HCT116 (cell line): ENCODE measurements around the gene PPP1R12C.

Experiments
- ATF3 ChIP-seq: IDR thresholded peaks from 2 replicates; pipeline ENCODE4 v1.6.1; 2012
- CTCF ChIP-seq, 3 experiments: fragments of 200-600 bp in 1 of 3; sonication (generic) in 1 of 3; IDR thresholded peaks in 2 of 3; conservative IDR thresholded peaks in 1 of 3; 2 replicates each; pipeline ENCODE4 v1.5.1; 2012 to 2017; ENCODE audit warnings: low read depth in 2 of 3, low read length in 2 of 3, antibody characterized with exemption in 1 of 3, borderline replicate concordance in 1 of 3, control low read depth in 1 of 3, mild to moderate bottlenecking in 1 of 3, mixed read lengths in 1 of 3, mixed run types in 1 of 3, moderate library complexity in 1 of 3; ENCODE audit not compliant: insufficient read depth in 1 of 3
- EZH2 ChIP-seq: fragments of 200-600 bp; sonication (generic); IDR thresholded peaks from 2 replicates; pipeline ENCODE4 v1.6.1; 2017; ENCODE audit warnings: antibody characterized with exemption, mixed run types
- EZH2phosphoT487 ChIP-seq: fragments of 200-600 bp; IDR thresholded peaks from 2 replicates; pipeline ENCODE4 v1.6.1; 2018; ENCODE audit warnings: antibody characterized with exemption, borderline replicate concordance
- FOSL1 ChIP-seq: IDR thresholded peaks from 2 replicates; pipeline ENCODE4 v1.6.1; 2012; ENCODE audit warnings: low read depth
- JUND ChIP-seq: IDR thresholded peaks from 2 replicates; pipeline ENCODE4 v1.6.1; 2012
- MAX ChIP-seq: IDR thresholded peaks from 2 replicates; pipeline ENCODE4 v1.6.1; 2012
- POLR2A ChIP-seq: IDR thresholded peaks from 2 replicates; pipeline ENCODE4 v1.7.0; 2011; ENCODE audit warnings: borderline replicate concordance; ENCODE audit not compliant: insufficient read depth, insufficient read length; ENCODE audit errors: extremely low read depth
- POLR2AphosphoS5 ChIP-seq: IDR thresholded peaks from 2 replicates; pipeline ENCODE4 v1.6.1; 2011; ENCODE audit warnings: mild to moderate bottlenecking, low read depth, low read length, moderate library complexity
- RAD21 ChIP-seq: IDR thresholded peaks from 2 replicates; pipeline ENCODE4 v1.6.1; 2012; ENCODE audit warnings: low read depth, mild to moderate bottlenecking
- REST ChIP-seq: IDR thresholded peaks from 2 replicates; pipeline ENCODE4 v1.6.1; 2012; ENCODE audit warnings: low read depth
- SIN3A ChIP-seq: IDR thresholded peaks from 2 replicates; pipeline ENCODE4 v1.6.1; 2012; ENCODE audit warnings: low read depth
- YY1 ChIP-seq: IDR thresholded peaks from 2 replicates; pipeline ENCODE4 v1.6.1; 2011; ENCODE audit warnings: low read length, low read depth, moderate library complexity, mild to moderate bottlenecking; ENCODE audit not compliant: insufficient replicate concordance; ENCODE audit errors: extremely low read depth
- ZNF274 ChIP-seq: fragments of 200-500 bp; sonication (Bioruptor generic); IDR thresholded peaks from 2 replicates; pipeline ENCODE4 v1.6.1; 2014; ENCODE audit warnings: mild to moderate bottlenecking, low read depth, low read length, inconsistent platforms

GRCh38 chr19:55116232-55116858 lies 1.1 kb downstream of the PPP1R12C start:
- TF ChIP-seq ATF3 (no peak), POLR2A (no peak), JUND (no peak), YY1 (no peak), CTCF (IDR thresholded peaks at IDR 0.05 in 2 of 3, conservative IDR thresholded peaks at IDR 0.05 in 1 of 3; ENCODE audit: borderline replicate concordance in 1 of 3, insufficient read depth in 1 of 3, low read depth in 2 of 3, low read length in 2 of 3) (no peak), POLR2AphosphoS5 (no peak), SIN3A (no peak), MAX (no peak), RAD21 (no peak), REST (no peak), FOSL1 (no peak), EZH2phosphoT487 (no peak), EZH2 (no peak), ZNF274 (no peak)
